Neural crest cell (in vitro differentiated cells): ENCODE measurements around the gene CRYGS. TPM values are rescaled to one million over a fixed set of nuclear protein-coding genes. Genes with fewer than 3 reads are reported as not detected.
A peak's percentile ranks its signal among the peaks of the same experiment; 100 is the strongest.

Source experiments
- DNase-seq: peaks from one replicate; pipeline ENCODE4 v3.0.0; 2021; ENCODE audit warnings: low read depth, mixed read lengths, low spot score
- H3K27ac Mint-ChIP-seq: one replicate; pipeline ENCODE4 v1.8.0; 2021; ENCODE audit warnings: mild to moderate bottlenecking, mixed read lengths; ENCODE audit not compliant: unreplicated experiment
- H3K27me3 Mint-ChIP-seq: 2 replicates; pipeline ENCODE4 v1.8.0; 2021; ENCODE audit warnings: low read depth, mild to moderate bottlenecking, mixed read lengths
- H3K36me3 Mint-ChIP-seq: 2 replicates; pipeline ENCODE4 v1.8.0; 2021; ENCODE audit warnings: low read depth, mild to moderate bottlenecking, mixed read lengths
- H3K4me1 Mint-ChIP-seq: 2 replicates; pipeline ENCODE4 v1.8.0; 2021; ENCODE audit warnings: mixed read lengths
- H3K4me3 Mint-ChIP-seq: one replicate; pipeline ENCODE4 v1.8.0; 2021; ENCODE audit warnings: mild to moderate bottlenecking, mixed read lengths
- H3K9me3 Mint-ChIP-seq: 2 replicates; pipeline ENCODE4 v1.8.0; 2021; ENCODE audit warnings: mixed read lengths
- total RNA-seq: library from RNA; stranded (reverse); gene quantifications from 2 replicates; pipeline ENCODE4 v1.2.1, GENCODE V29; 2021
- TF ChIP-seq, protein P1 (sequence below): fragments of 200-600 bp; sonication (generic); conservative IDR thresholded peaks from 2 replicates; pipeline ENCODE4 v1.5.0; 2021; ENCODE audit warnings: antibody characterized with exemption, mild to moderate bottlenecking

The CRYGS gene
- total RNA-seq, 1 donor from 2014 or later: 4.7 TPM

DNA sequence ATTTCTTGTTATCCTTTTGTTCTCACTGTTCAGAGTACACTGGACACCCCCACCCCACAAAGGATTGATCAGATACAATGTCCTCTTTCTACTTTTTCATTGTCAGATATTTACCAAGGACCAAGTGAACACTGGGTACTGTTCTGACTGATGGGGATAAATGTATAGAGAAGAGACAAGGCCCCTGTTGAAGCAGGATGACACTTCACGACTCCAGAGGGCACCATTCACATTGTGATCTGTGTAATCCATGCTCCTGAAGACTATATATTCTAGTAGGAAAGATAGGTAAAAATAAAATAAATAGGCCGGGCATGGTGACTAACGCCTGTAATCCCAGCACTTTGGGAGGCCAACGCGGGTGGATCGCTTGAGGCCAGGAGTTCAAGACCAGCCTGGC is 7.2 kb upstream of the CRYGS start:
- Mint-ChIP-seq H3K9me3 (no peaks in the 10 kb centered on the region), H3K36me3 (peaks cover 4% of the 10 kb centered on the region), H3K4me3 (no peak overlapping the region), H3K4me1 (peaks cover 6% of the 10 kb centered on the region), H3K27me3 (no peaks in the 10 kb centered on the region), H3K27ac (no peak overlapping the region)
- no peak for DNase-seq
- TF ChIP-seq, protein P1, sequence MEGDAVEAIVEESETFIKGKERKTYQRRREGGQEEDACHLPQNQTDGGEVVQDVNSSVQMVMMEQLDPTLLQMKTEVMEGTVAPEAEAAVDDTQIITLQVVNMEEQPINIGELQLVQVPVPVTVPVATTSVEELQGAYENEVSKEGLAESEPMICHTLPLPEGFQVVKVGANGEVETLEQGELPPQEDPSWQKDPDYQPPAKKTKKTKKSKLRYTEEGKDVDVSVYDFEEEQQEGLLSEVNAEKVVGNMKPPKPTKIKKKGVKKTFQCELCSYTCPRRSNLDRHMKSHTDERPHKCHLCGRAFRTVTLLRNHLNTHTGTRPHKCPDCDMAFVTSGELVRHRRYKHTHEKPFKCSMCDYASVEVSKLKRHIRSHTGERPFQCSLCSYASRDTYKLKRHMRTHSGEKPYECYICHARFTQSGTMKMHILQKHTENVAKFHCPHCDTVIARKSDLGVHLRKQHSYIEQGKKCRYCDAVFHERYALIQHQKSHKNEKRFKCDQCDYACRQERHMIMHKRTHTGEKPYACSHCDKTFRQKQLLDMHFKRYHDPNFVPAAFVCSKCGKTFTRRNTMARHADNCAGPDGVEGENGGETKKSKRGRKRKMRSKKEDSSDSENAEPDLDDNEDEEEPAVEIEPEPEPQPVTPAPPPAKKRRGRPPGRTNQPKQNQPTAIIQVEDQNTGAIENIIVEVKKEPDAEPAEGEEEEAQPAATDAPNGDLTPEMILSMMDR: no peak

DNA sequence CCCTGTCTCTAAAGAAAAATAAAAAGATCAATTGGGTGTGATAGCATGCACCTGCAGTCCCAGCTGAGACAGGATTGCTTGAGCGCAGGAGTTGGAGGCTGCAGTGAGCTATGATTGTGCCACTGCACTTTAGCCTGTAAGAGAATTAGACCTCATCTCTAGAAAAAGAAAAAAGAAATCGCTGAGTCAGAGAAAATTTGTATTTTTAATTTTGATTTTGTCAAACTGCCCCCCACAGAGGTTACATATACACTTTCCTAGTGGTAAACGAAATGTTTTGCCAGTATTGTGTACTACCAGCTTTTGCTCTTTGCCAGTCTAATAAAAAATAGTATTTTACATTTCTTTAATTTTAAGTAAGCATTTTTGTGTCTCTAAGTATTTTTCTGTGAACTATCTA is 5.3 kb upstream of the CRYGS start:
- Mint-ChIP-seq H3K9me3 (no peaks in the 10 kb centered on the region), H3K27me3 (no peaks in the 10 kb centered on the region), H3K4me1 (peaks cover 6% of the 10 kb centered on the region), H3K36me3 (peaks cover 4% of the 10 kb centered on the region), H3K4me3 (no peak overlapping the region), H3K27ac (no peak overlapping the region)
- DNase-seq: no peak
- TF ChIP-seq, protein P1: no peak

DNA sequence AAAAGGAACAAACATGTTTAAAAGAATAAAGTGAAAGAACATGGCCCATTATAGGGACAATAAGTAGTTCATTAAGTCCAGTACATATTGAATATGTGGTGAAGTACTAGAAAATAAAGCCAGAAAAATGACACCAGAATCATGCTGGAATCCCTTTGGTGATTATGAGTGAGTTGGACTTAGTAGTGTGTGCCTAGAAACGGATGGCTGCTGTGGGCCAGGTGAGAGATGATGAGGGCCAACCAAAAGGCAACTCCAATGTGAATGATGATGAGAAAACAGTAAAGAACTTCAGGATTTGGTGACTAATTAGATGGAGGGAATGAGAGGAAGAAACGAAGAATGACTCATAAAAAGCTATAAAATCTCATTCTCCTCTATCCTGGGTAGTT is 3.3 kb downstream of the CRYGS start:
- H3K9me3 Mint-ChIP-seq: no peaks in the 10 kb centered on the region
- H3K27me3 Mint-ChIP-seq: no peaks in the 10 kb centered on the region
- TF ChIP-seq, protein P1: no peak
- DNase-seq: no peak
- no peaks in the 10 kb centered on the region for H3K4me1 Mint-ChIP-seq
- H3K27ac Mint-ChIP-seq: no peak overlapping the region
- H3K36me3 Mint-ChIP-seq: no peaks in the 10 kb centered on the region
- H3K4me3 Mint-ChIP-seq: no peak overlapping the region

DNA sequence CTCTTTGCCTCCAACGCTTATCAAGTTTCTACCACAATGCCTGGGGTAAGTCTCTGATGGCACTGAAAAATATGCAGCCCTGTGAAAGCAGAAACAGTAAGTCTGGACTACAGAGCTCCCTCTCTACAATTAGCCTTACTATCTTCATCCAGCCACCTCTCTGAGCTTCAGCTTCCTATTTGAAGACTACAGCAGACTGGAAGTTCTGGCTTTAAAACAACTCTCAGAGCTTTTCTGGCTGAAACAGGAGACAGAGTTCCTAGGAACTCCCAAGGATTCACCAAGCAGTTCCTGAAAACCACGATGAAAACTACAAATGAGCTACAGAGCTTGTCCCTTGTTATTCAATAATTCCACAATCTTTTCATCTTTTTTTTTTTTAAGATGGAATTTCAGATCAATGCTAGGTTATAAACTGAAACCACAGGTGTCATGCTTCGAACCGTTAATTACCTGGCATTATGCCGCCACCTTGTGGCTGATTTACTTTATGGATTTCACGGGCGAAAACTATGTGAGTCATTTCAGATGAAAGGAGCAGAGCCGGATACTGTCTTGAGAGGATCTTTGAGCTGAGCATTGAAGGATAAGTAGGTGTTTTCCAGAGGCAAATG is 3.9 kb downstream of the CRYGS start:
- Mint-ChIP-seq H3K27me3 (no peaks in the 10 kb centered on the region), H3K27ac (no peak overlapping the region), H3K9me3 (no peaks in the 10 kb centered on the region), H3K36me3 (no peaks in the 10 kb centered on the region), H3K4me1 (no peaks in the 10 kb centered on the region), H3K4me3 (no peak overlapping the region)
- TF ChIP-seq, protein P1: peak; percentile 96
- peak; percentile 68 for DNase-seq

DNA sequence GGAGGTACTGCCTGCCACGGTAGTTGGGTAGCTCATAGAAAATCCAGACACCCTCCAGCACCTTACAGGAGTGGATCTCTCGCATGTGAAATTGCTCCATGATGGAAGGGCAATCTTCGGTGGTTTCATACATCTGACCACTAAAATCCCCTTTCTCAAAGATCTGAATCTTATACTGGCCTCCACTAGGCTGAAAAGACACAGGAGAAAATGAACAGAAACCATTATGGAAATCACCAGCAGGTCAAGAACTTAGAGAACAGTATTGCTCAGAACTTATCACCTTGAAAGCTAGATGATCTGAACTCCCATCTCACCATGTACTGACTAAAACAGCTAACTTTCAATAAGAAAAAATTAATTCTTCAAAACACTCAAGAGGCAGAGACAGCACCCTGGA is 5.4 kb downstream of the CRYGS start:
- Mint-ChIP-seq H3K4me3 (no peak overlapping the region), H3K9me3 (no peaks in the 10 kb centered on the region), H3K27ac (no peak overlapping the region), H3K36me3 (no peaks in the 10 kb centered on the region), H3K4me1 (no peaks in the 10 kb centered on the region), H3K27me3 (no peaks in the 10 kb centered on the region)
- no peak for DNase-seq
- TF ChIP-seq, protein P1: no peak
